ENCODE measurements around the gene PEDS1. TPM values are rescaled to one million over a fixed set of nuclear protein-coding genes. Genes with fewer than 3 reads are reported as not detected.
"Not testable (repeated sequence)": the region's sequence is repeated elsewhere in the genome, so short reads cannot be mapped to it uniquely, and the experiment has no call there.

PEDS1 gene
- polyA plus RNA-seq, 1 donor: 18.7 TPM

GRCh38 chr20:50163570-50164317 lies 10.2 kb upstream of the PEDS1 start:
- H3K27ac ChIP-seq (ENCODE audit: low read length): no peak overlapping the region
- no peaks in the 10 kb centered on the region for H3K36me3 ChIP-seq (ENCODE audit: control insufficient read depth, insufficient read depth, low read length)
- H3K9me3 ChIP-seq (ENCODE audit: control insufficient read depth, low read depth, low read length): no peaks in the 10 kb centered on the region
- no peak overlapping the region for H3K4me3 ChIP-seq (ENCODE audit: low read length)
- DNase-seq: peak in 1 of 2 donors; percentile 29
- H3K27me3 ChIP-seq (ENCODE audit: control insufficient read depth, insufficient read depth, low read length): no peaks in the 10 kb centered on the region
- peaks cover 21% of the 10 kb centered on the region for H3K4me1 ChIP-seq (ENCODE audit: control insufficient read depth, insufficient read depth, low read length)
- WGBS (ENCODE audit: insufficient coverage, low lambda C conversion rate): no CpG with 5 or more reads among the region's 9 CpGs

- H3K27ac ChIP-seq (ENCODE audit: low read length); H3K36me3 ChIP-seq (ENCODE audit: control insufficient read depth, insufficient read depth, low read length); H3K9me3 ChIP-seq (ENCODE audit: control insufficient read depth, low read depth, low read length); H3K27me3 ChIP-seq (ENCODE audit: control insufficient read depth, insufficient read depth, low read length); DNase-seq; H3K4me3 ChIP-seq (ENCODE audit: low read length): not testable (repeated sequence)
- no CpG with 5 or more reads among the region's 7 CpGs for WGBS (ENCODE audit: insufficient coverage, low lambda C conversion rate)
- peaks cover 18% of the 10 kb centered on the region for H3K4me1 ChIP-seq (ENCODE audit: control insufficient read depth, insufficient read depth, low read length)
These were observed 8.0 kb upstream of the PEDS1 start for GRCh38 chr20:50161494-50161893.

- no peaks in the 10 kb centered on the region for H3K27me3 ChIP-seq (ENCODE audit: control insufficient read depth, insufficient read depth, low read length)
- peaks cover 30% of the 10 kb centered on the region for H3K4me1 ChIP-seq (ENCODE audit: control insufficient read depth, insufficient read depth, low read length)
- no peaks in the 10 kb centered on the region for H3K9me3 ChIP-seq (ENCODE audit: control insufficient read depth, low read depth, low read length)
- no CpG with 5 or more reads among the region's 18 CpGs for WGBS (ENCODE audit: insufficient coverage, low lambda C conversion rate)
- H3K36me3 ChIP-seq (ENCODE audit: control insufficient read depth, insufficient read depth, low read length): peaks cover 8% of the 10 kb centered on the region
- peak in 1 of 2 donors; percentile 46 for DNase-seq
- H3K4me3 ChIP-seq (ENCODE audit: low read length): peak overlapping the region; percentile 99
- H3K27ac ChIP-seq (ENCODE audit: low read length): peak overlapping the region; percentile 53
These were observed 397 bp downstream of the PEDS1 start for GRCh38 chr20:50153153-50153499.

- Histone ChIP-seq H3K4me1 (ENCODE audit: control insufficient read depth, insufficient read depth, low read length) (peaks cover 30% of the 10 kb centered on the region), H3K9me3 (ENCODE audit: control insufficient read depth, low read depth, low read length) (no peaks in the 10 kb centered on the region), H3K27me3 (ENCODE audit: control insufficient read depth, insufficient read depth, low read length) (no peaks in the 10 kb centered on the region), H3K4me3 (ENCODE audit: low read length) (peak overlapping the region; percentile 99), H3K27ac (ENCODE audit: low read length) (peak overlapping the region; percentile 53), H3K36me3 (ENCODE audit: control insufficient read depth, insufficient read depth, low read length) (peaks cover 12% of the 10 kb centered on the region)
- peak in 1 of 2 donors; percentile 65 for DNase-seq
- WGBS (ENCODE audit: insufficient coverage, low lambda C conversion rate): no CpG with 5 or more reads among the region's 4 CpGs
These were observed 950 bp downstream of the PEDS1 start for GRCh38 chr20:50152394-50153152.

GRCh38 chr20:50151034-50151743 lies 2.3 kb downstream of the PEDS1 start:
- H3K27me3 ChIP-seq (ENCODE audit: control insufficient read depth, insufficient read depth, low read length): no peaks in the 10 kb centered on the region
- peak in 1 of 2 donors; percentile 55 for DNase-seq
- no peak overlapping the region for H3K27ac ChIP-seq (ENCODE audit: low read length)
- H3K36me3 ChIP-seq (ENCODE audit: control insufficient read depth, insufficient read depth, low read length): peaks cover 21% of the 10 kb centered on the region
- no peaks in the 10 kb centered on the region for H3K9me3 ChIP-seq (ENCODE audit: control insufficient read depth, low read depth, low read length)
- H3K4me1 ChIP-seq (ENCODE audit: control insufficient read depth, insufficient read depth, low read length): peaks cover 30% of the 10 kb centered on the region
- WGBS (ENCODE audit: insufficient coverage, low lambda C conversion rate): no CpG with 5 or more reads among the region's 10 CpGs
- no peak overlapping the region for H3K4me3 ChIP-seq (ENCODE audit: low read length)

- Histone ChIP-seq H3K9me3 (ENCODE audit: control insufficient read depth, low read depth, low read length) (no peaks in the 10 kb centered on the region), H3K4me3 (ENCODE audit: low read length) (no peak overlapping the region), H3K36me3 (ENCODE audit: control insufficient read depth, insufficient read depth, low read length) (peaks cover 24% of the 10 kb centered on the region), H3K27ac (ENCODE audit: low read length) (no peak overlapping the region), H3K27me3 (ENCODE audit: control insufficient read depth, insufficient read depth, low read length) (no peaks in the 10 kb centered on the region), H3K4me1 (ENCODE audit: control insufficient read depth, insufficient read depth, low read length) (peaks cover 30% of the 10 kb centered on the region)
- no peak for DNase-seq
- no CpG with 5 or more reads among the region's 16 CpGs for WGBS (ENCODE audit: insufficient coverage, low lambda C conversion rate)
These were observed 3.9 kb downstream of the PEDS1 start for GRCh38 chr20:50149481-50150254.

GRCh38 chr20:50146732-50147662 lies 6.5 kb downstream of the PEDS1 start:
- Histone ChIP-seq H3K36me3 (ENCODE audit: control insufficient read depth, insufficient read depth, low read length) (peaks cover 40% of the 10 kb centered on the region), H3K4me1 (ENCODE audit: control insufficient read depth, insufficient read depth, low read length) (peaks cover 14% of the 10 kb centered on the region), H3K27me3 (ENCODE audit: control insufficient read depth, insufficient read depth, low read length) (no peaks in the 10 kb centered on the region), H3K9me3 (ENCODE audit: control insufficient read depth, low read depth, low read length) (no peaks in the 10 kb centered on the region), H3K4me3 (ENCODE audit: low read length) (no peak overlapping the region), H3K27ac (ENCODE audit: low read length) (no peak overlapping the region)
- DNase-seq: no peak
- no CpG with 5 or more reads among the region's 17 CpGs for WGBS (ENCODE audit: insufficient coverage, low lambda C conversion rate)

- no peaks in the 10 kb centered on the region for H3K27me3 ChIP-seq (ENCODE audit: control insufficient read depth, insufficient read depth, low read length)
- WGBS (ENCODE audit: insufficient coverage, low lambda C conversion rate): no CpG with 5 or more reads among the region's 6 CpGs
- no peak overlapping the region for H3K4me3 ChIP-seq (ENCODE audit: low read length)
- peaks cover 48% of the 10 kb centered on the region for H3K36me3 ChIP-seq (ENCODE audit: control insufficient read depth, insufficient read depth, low read length)
- DNase-seq: no peak
- H3K27ac ChIP-seq (ENCODE audit: low read length): no peak overlapping the region
- no peaks in the 10 kb centered on the region for H3K9me3 ChIP-seq (ENCODE audit: control insufficient read depth, low read depth, low read length)
- peaks cover 6% of the 10 kb centered on the region for H3K4me1 ChIP-seq (ENCODE audit: control insufficient read depth, insufficient read depth, low read length)
These were observed 7.3 kb downstream of the PEDS1 start for GRCh38 chr20:50146214-50146613.

GRCh38 chr20:50145566-50145965 lies 8.0 kb downstream of the PEDS1 start:
- Histone ChIP-seq H3K27me3 (ENCODE audit: control insufficient read depth, insufficient read depth, low read length) (no peaks in the 10 kb centered on the region), H3K4me3 (ENCODE audit: low read length) (no peak overlapping the region), H3K9me3 (ENCODE audit: control insufficient read depth, low read depth, low read length) (no peaks in the 10 kb centered on the region), H3K4me1 (ENCODE audit: control insufficient read depth, insufficient read depth, low read length) (peaks cover 2% of the 10 kb centered on the region), H3K36me3 (ENCODE audit: control insufficient read depth, insufficient read depth, low read length) (peaks cover 53% of the 10 kb centered on the region), H3K27ac (ENCODE audit: low read length) (no peak overlapping the region)
- DNase-seq: no peak
- WGBS (ENCODE audit: insufficient coverage, low lambda C conversion rate): 100% methylated on average over 1 of the region's 6 CpGs
